Measurements from ENCODE around the gene SASH1. TPM values are rescaled to one million over a fixed set of nuclear protein-coding genes. Genes with fewer than 3 reads are reported as not detected.

The SASH1 gene
- total and polyA plus RNA-seq, 2 donors (not counting 3 experiments of a cell fraction or from before 2014, with no cell fraction given) = 18.5 to 103 TPM

DNA sequence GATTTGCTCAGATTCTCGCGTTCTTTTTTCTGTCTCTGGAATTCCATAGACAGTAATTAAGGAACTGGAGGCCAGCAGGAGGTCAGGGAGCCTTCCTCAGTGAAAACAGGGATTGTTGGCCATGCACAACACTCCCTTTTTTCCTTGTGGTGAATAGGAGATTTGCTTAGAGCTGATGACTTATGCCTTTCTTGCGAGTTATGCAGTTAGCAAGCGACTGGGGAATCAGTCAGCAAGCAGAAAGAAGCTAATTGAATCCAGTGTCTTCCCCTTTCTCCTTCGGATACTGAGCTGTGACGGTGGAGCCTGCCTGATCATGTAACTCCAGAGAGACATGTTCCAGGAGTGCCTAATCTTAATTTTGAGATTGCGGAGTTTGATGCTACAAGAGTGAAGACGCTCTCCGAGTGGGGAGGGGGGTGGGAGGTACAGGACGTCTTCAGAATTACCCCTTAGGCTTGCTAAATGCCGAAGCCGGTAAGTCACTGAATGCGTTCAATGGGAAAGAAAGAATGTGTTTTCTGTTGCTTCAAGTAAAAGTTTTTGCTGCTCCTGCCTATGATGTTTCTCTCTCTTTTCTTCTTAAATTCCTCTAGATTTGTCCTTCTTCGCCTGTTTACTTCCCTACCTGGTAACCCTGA is 165.9 kb downstream of the SASH1 start:
- TF ChIP-seq, protein P1, sequence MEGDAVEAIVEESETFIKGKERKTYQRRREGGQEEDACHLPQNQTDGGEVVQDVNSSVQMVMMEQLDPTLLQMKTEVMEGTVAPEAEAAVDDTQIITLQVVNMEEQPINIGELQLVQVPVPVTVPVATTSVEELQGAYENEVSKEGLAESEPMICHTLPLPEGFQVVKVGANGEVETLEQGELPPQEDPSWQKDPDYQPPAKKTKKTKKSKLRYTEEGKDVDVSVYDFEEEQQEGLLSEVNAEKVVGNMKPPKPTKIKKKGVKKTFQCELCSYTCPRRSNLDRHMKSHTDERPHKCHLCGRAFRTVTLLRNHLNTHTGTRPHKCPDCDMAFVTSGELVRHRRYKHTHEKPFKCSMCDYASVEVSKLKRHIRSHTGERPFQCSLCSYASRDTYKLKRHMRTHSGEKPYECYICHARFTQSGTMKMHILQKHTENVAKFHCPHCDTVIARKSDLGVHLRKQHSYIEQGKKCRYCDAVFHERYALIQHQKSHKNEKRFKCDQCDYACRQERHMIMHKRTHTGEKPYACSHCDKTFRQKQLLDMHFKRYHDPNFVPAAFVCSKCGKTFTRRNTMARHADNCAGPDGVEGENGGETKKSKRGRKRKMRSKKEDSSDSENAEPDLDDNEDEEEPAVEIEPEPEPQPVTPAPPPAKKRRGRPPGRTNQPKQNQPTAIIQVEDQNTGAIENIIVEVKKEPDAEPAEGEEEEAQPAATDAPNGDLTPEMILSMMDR (IDR thresholded peaks at IDR 0.05; ENCODE audit: extremely low read depth in 1 of 2, insufficient read depth in 1 of 2, low read depth in 1 of 2, low read length in 2 of 2) = no peak
- TF ChIP-seq MYC (IDR thresholded peaks at IDR 0.05; ENCODE audit: low read depth, low read length) = no peak
- TF ChIP-seq, protein P2, sequence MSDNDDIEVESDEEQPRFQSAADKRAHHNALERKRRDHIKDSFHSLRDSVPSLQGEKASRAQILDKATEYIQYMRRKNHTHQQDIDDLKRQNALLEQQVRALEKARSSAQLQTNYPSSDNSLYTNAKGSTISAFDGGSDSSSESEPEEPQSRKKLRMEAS (IDR thresholded peaks at IDR 0.05; ENCODE audit: insufficient read depth, insufficient read length) = no peak
- TF ChIP-seq FOS (IDR thresholded peaks at IDR 0.05; ENCODE audit: borderline replicate concordance, insufficient read depth, low read length) = no peak
- no peak for TF ChIP-seq EZH2 (IDR thresholded peaks at IDR 0.05; ENCODE audit: borderline replicate concordance, low read depth, low read length, severe bottlenecking)
- TF ChIP-seq JUN (IDR thresholded peaks at IDR 0.05; ENCODE audit: borderline replicate concordance, insufficient read depth, insufficient read length, low read depth) = no peak
- no peak for TF ChIP-seq POLR2A (IDR thresholded peaks at IDR 0.05; ENCODE audit: low read depth, low read length)
- TF ChIP-seq POLR2AphosphoS5 (IDR thresholded peaks at IDR 0.05; ENCODE audit: insufficient read depth, low read depth, low read length) = no peak
- no peak for TF ChIP-seq GATA2 (IDR thresholded peaks at IDR 0.05; ENCODE audit: insufficient read depth, insufficient read length, low read depth, low read length)
- FAIRE-seq = no peak
- Histone ChIP-seq H3K27me3 (ENCODE audit: control insufficient read depth in 2 of 2, insufficient read depth in 2 of 2, low read length in 2 of 2) (no peaks in the 10 kb centered on the region), H3K9me1 (replicated peaks; ENCODE audit: control insufficient read depth, extremely low read depth, insufficient read depth, low read length) (no peaks in the 10 kb centered on the region), H3K36me3 (ENCODE audit: control insufficient read depth in 2 of 2, extremely low read depth in 1 of 2, insufficient read depth in 2 of 2, low read length in 2 of 2) (peaks cover 0 to 5% of the 10 kb centered on the region in 2 experiments), H3K4me2 (ENCODE audit: insufficient read depth, low read length) (no peak overlapping the region), H3K27ac (ENCODE audit: insufficient read depth, low read depth, low read length) (no peak overlapping the region), H4K20me1 (replicated peaks; ENCODE audit: control insufficient read depth, extremely low read depth, insufficient read depth, low read length) (no peaks in the 10 kb centered on the region), H2AFZ (ENCODE audit: low read depth, low read length) (no peak overlapping the region), H3K79me2 (ENCODE audit: control insufficient read depth, insufficient read depth, low read length) (peaks cover 73% of the 10 kb centered on the region), H3K4me3 (replicated peaks in 1 of 3; ENCODE audit: insufficient read depth in 1 of 3, low read depth in 1 of 3, low read length in 3 of 3) (no peak overlapping the region), H3K4me1 (ENCODE audit: control insufficient read depth, extremely low read depth, insufficient read depth, low read length) (peaks cover 22% of the 10 kb centered on the region), H3K9me3 (replicated peaks; ENCODE audit: control insufficient read depth, insufficient read depth, low read length) (no peaks in the 10 kb centered on the region), H3K9ac (replicated peaks; ENCODE audit: extremely low read depth, insufficient read depth, low read length) (no peak overlapping the region)
- BruUV-seq (replicated peaks) = no TSS peak
- CTCF ChIA-PET = interaction anchor here (1.0 to 1.5 kb wide), 2 partner anchors 9 to 331 kb away, joined by 3 to 4 read pairs; no protein-coding TSS in a partner anchor
- POLR2A ChIA-PET = no interaction called here
- peak; percentile 54 for DNase-seq (ENCODE audit: low read depth, low spot score)
- intact Hi-C loops (cut with micrococcal nuclease) = no loop called here
- dilution Hi-C loops (cut with MboI; ENCODE audit: extremely low pct_ligation_motif_present, low sequenced_read_pairs) = no loop called here

Data from endothelial cell of umbilical vein (primary cell).